Stimulated activated naive CD8-positive, alpha-beta T cell treated with anti-CD3 and anti-CD28 coated beads, Interleukin-15, Interleukin-2, amounts not matched to agents 100 U/mL and 50 U/mL, for 24 hours (primary cell): ENCODE data around the gene NRP2.
A peak's percentile ranks its signal among the peaks of the same experiment; 100 is the strongest.

Source experiments
- ATAC-seq: fragments of 150-1000 bp; cut with Tn5 transposase; one replicate; pipeline ENCODE4 v1.10.0; 2021
- DNase-seq: peaks from one replicate; pipeline ENCODE4 v3.0.0; 2021

Gene NRP2

DNA sequence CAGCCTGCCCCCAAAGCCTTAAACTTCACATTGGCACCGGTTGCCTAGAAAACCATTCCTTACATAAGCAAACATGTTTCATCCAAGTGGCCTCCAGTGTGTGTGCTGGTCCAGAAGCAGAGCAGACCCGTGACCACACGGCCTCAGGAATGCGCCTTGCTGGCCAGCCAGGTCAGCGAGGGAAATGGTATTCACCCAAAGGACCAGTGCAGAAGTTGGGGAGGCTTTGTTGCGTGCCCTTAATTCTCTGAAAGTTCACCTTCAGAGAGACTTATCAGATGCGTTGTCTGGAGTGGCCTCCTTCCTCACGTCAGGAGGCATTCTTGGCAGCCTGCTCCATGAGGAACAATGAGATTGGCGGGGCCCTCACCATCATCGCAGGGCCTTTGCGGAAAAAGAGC, 25.9 kb downstream of the NRP2 start:
- ATAC-seq (no peak), DNase-seq (no peak)

- DNase-seq (no peak), ATAC-seq (no peak)
Measured at GRCh38 chr2:205709319-205709718, 27.0 kb downstream of the NRP2 start.

DNA sequence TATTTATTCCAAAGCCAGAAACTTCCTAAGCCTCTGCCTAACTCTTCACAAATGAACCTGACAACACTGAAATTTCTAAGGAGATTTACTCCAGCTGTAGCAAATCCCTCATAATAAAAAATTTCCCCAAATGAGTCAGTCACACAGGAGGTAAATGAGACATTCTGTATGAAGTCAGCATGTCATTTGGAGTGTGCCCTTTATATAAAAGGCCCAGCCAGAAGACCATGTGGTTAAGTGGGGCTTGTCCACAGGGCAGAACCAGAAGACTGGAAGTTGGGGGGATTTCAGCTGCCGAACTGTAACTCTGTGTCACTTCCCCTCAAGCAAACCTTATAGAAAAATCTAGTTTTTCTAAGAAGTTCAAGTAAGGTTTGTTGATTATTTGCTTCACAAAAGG, 30.2 kb downstream of the NRP2 start:
- DNase-seq (peak; percentile 20), ATAC-seq (peak; percentile 80)

GRCh38 chr2:205713086-205713485, 30.8 kb downstream of the NRP2 start:
- ATAC-seq (no peak), DNase-seq (no peak)

- ATAC-seq (peak; percentile 51), DNase-seq (peak; percentile 23)
Measured at GRCh38 chr2:205714058-205714776, 31.9 kb downstream of the NRP2 start.

DNA sequence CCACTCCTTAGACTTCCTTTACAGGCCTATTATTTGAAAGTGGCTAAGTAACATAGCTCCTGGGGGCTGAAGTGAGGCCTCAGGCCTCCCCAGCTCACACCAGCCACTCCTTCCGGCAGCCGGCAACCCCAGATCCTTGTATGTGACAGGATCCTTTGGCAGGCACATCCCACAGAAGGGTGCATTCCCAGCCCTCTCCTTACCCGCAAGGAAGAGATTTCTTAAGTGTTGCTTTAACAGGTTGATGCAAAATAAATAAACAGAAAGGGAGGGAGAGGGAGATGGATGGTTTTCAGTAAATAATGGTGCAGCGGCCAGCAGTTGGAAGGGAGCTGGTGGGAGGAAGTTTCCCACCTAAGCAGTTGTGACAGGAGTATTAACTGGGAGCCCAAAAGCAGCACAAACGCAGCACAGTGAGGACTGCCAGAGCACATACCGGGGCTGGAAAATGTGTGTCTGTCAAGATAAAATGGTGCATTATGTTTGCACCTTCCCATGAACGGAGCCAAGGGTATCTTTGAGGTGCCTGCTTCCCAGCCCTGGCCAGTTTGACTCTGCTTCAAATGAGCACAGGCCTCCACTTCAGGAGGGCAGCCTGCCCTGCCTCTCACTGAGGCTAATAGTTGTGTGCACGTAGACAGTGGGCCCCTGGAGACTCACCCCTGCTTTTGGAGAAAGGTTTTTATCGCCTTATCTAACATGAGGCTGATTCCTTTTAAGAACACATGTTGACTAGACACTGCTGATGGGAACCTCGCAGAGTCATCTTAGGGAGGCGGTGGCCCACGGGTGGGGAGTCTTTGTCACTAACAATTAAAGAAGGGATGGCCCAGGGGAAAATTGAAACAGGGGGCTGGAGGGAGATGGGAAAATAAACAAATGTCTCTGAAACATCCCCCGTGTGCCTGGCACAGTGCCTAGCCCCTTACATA, 32.8 kb downstream of the NRP2 start:
- ATAC-seq, result no peak
- no peak for DNase-seq

- no peak for ATAC-seq
- DNase-seq, result no peak
Measured at GRCh38 chr2:205715831-205716525, 33.7 kb downstream of the NRP2 start.

GRCh38 chr2:205717175-205717846, 35.0 kb downstream of the NRP2 start:
- ATAC-seq (no peak), DNase-seq (no peak)

- ATAC-seq (no peak), DNase-seq (no peak)
Measured at GRCh38 chr2:205717999-205718398, 35.7 kb downstream of the NRP2 start.

DNA sequence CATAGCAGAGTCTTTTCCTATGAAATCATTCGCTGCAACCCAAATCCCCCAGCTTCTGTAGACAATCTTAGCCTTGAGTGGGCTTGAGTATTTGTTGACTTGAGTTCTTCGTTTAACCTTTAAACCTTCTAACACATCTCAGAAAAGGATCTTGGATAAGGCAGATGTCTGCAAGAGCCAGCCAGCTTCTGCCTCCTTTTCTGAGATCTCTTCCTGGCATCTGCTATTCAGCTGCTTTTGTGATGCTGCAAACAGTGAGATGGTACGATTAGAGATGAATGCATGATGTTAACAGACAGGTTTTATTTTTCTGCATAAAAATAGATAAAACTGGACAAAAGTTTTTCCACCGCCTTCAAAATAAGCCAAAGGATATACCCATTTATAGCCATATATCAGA, 37.5 kb downstream of the NRP2 start:
- ATAC-seq, result no peak
- DNase-seq, result no peak

GRCh38 chr2:205720451-205720902, 38.2 kb downstream of the NRP2 start:
- no peak for DNase-seq
- ATAC-seq, result no peak

DNA sequence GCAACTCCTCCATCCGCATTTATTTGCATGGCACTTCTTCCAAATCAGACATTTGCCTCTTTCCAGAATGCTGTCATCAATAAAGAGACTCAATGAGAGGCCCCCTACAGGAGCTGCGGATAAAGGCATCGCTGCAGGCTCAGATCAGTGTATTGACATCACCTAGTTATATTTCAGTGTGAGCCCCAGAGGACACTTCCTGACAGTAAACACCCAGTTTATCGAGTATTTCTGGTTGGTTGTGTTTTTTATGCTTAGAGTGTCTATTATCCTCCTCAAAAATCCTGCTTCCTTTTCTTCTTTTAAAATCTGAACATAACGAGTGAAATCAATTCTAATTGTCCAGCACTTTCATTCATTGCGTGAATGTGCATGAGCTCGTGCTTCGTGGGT, 38.8 kb downstream of the NRP2 start:
- ATAC-seq, result no peak
- DNase-seq, result no peak

- DNase-seq (no peak), ATAC-seq (no peak)
Measured at GRCh38 chr2:205722283-205722918, 40.1 kb downstream of the NRP2 start.

DNA sequence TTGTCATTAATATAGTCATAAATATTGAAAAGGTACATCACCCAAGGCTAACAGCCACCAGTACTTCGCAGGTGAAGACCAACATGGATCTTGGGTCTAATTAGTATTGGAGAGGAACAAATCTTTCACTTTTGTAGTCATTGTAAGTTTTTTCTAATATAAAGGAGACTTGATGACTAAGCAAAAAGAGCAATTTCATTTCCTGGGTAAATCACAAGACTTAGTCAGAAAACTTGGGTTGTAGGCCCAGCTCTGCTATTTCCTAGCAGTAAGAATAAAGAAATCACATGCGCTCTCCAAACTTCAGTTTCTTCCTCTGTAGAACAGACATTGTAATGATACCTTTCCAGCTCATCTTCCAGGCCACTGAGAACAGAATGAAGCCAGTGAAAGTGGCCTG, 40.9 kb downstream of the NRP2 start:
- DNase-seq (no peak), ATAC-seq (no peak)

- no peak for ATAC-seq
- no peak for DNase-seq
Measured at GRCh38 chr2:205725059-205725458, 42.8 kb downstream of the NRP2 start.

- DNase-seq, result no peak
- no peak for ATAC-seq
Measured at GRCh38 chr2:205726506-205726905, 44.2 kb downstream of the NRP2 start.

DNA sequence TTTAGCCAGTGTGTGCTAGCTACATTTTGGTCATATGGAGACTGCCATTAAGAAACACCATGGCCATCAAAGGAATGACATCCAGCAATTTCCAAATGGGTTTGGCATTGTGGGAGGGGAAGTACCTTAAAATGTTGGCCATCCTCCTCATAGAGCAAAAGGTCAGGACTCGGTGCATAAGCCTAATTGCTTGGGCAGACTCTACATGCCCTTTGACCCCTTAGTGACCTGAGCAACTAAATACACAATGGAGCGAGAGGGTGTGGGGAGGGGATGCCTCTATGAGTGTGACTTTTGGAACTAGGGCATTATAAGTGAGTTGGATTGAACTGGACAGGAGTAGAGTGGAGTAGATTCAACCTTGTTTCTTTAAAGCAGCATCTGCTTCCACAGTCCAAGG, 44.9 kb downstream of the NRP2 start:
- no peak for ATAC-seq
- no peak for DNase-seq

DNA sequence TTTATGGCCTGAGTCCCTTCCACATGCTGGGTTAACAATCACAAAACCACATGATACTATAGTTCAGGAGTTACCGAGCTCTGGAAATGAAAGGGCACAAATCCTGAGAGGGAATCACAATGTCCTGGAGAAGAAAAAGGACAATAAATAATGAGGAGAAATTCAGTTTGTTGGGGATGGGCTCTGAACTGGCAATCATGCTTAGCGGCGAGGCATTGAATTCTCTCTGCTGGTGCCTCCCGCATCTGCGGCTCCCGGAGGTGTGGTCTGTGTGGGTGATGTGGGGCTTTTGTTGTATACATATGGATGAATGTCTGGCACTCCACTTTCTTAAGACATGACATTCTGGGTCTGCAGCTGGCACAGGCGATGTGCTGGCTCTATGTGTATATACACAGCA, 46.1 kb downstream of the NRP2 start:
- DNase-seq (no peak), ATAC-seq (no peak)

GRCh38 chr2:205730191-205730590, 47.9 kb downstream of the NRP2 start:
- DNase-seq (no peak), ATAC-seq (no peak)

- ATAC-seq (no peak), DNase-seq (no peak)
Measured at GRCh38 chr2:205730701-205731582, 48.6 kb downstream of the NRP2 start.

- no peak for ATAC-seq
Measured at GRCh38 chr2:205731583-205731981, 49.3 kb downstream of the NRP2 start.

More at GRCh38 chr2:205731583-205731981, 49.3 kb downstream of the NRP2 start:
- no peak for DNase-seq
